Measurements from ENCODE around the gene CASTOR1.
A peak's percentile ranks its signal among the peaks of the same experiment; 100 is the strongest.

CASTOR1 gene

GRCh38 chr22:30263883-30264282 lies 25.4 kb downstream of the CASTOR1 start:
- DNase-seq (ENCODE audit: low spot score): no peak

DNA sequence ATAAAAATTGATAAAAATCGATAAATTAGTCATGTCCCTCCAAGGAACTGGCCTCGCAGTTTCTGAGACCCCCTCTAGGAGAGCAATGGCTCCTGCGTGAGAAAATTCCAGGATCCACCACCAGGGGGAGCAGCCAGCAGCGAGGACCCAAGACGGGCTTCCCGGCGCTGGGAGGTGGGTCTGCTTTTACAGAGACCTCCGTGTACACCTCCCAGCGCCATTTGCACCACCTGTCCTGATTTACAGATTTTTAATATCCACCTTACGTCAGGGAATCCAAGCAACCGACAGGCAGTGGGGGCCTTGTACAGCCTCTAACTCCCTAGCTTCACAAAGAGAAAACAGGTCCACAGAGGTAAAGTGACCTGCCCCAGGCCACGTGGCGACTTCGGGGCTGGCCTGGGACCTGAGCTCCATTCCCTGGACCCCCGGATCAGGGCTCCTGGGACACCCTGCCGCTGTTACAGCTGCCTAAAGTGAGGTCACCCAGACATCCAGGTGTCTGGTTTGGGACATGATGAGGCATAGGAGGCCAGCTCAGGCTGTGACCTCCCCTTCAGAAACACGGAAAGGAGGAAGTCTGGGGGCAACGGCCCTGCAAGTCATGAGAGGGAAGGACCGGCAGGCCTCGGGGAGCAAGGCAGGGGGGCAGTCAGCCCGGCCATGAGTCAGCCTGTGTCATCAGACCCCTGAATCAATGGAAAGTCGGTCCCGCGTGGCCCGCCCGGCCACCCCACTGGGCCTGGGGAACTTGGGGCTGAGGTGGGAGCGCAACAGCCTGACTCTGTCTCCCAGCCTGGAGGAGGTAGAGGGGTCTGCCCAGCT lies 26.2 kb downstream of the CASTOR1 start:
- DNase-seq (ENCODE audit: low spot score): peak; percentile 73

GRCh38 chr22:30262112-30262511 lies 27.2 kb downstream of the CASTOR1 start:
- DNase-seq (ENCODE audit: low spot score): no peak

DNA sequence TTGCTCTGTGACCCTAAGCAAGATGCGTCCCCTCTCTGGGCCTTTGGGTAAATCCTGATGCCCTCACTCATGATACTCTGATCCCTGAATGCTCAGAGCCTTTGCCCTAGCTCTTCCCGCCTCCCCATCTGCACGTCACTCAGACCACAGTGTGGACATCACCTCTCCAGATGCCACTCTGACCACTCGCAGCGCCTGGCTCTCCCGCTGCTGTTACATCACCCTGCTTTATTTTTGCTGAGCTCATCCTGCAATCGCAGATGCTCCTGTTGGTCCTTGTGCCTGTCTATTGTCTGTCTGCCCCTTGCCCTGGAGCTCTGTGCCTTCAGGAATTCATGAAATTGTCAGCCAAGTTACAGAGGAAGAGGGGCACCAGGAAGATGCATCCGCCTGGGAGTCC lies 28.2 kb downstream of the CASTOR1 start:
- no peak for DNase-seq (ENCODE audit: low spot score)

DNA sequence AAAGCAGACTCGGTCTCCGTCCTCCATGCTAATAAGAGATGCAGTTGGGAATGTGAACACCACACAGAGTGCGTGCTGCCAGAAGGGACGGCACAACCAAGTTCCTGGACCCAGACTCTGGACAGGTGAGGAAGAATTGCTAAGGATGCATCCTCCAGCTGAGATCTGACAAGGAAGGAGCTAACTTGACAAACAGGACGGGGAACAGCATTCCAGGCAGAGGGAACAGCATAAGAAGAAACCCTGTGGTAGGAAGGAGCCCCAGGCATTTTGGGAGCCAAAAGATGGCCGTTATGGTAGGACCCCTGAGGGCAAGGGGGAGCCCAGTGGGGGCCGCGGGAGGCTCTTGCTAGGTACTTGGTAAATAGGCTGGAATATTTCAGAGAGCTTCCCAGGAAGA lies 28.6 kb downstream of the CASTOR1 start:
- no peak for DNase-seq (ENCODE audit: low spot score)

GRCh38 chr22:30260276-30260675 lies 29.0 kb downstream of the CASTOR1 start:
- no peak for DNase-seq (ENCODE audit: low spot score)

DNA sequence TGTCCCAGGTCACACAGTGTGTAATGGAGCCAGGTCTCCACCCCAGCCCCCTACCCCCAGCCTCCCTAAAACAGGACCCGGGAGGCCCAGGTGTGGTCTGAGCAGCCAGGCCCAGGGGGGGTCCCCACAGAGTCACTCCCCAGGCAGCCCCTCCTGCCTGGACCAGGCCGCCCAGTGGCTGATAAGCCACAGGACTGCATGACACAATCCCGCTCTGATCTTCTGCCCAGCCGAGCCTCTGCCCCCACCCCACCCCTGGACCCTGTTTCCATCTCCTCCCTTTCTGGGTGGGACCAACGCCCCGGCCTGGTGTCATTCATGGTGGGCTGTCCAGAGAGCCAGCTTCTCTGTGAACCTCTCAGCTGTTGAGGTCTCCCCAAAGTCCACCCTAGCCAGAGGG lies 35.0 kb downstream of the CASTOR1 start:
- no peak for DNase-seq (ENCODE audit: low spot score)

- no peak for DNase-seq (ENCODE audit: low spot score)
Observed at GRCh38 chr22:30253205-30253852, 36.0 kb downstream of the CASTOR1 start.

DNA sequence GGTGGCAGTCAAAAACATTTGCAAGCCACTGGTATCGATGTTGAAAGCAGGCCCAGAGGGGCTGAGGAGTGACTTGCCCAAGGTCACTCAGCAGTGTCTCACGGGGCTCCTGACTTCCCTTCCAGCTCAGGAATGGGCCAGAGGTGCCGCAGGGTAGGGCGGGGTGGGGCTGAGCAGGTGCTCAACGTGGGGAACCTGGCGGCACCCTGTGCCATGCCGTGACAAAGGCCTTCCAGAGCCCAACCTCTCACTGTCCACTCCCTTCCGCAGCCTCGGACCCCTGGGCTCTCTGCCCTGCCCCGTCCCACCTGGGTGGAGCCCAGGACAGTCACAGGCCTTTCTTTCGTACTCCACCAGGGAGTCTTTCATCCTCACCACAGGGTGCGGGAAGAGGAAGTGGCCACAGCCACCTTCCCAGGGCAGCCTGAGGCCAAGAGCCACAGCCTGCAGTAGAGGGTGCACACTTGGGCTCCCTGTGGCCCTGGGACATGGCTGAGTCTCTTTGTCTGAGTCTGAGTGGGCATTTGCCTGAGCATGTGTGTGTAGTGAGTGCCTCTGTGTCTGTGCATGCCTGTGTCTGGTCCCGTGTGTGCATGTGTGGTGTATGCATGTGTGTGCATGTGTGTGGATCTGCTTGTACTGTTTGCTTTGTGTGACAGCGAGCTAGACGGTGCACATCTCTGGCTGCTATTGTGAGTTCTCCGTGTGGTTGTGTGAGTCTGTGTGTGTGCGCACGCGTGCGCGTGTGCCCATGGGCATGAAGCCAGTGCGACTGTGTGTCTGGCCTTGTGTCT lies 36.7 kb downstream of the CASTOR1 start:
- DNase-seq (ENCODE audit: low spot score): no peak

DNA sequence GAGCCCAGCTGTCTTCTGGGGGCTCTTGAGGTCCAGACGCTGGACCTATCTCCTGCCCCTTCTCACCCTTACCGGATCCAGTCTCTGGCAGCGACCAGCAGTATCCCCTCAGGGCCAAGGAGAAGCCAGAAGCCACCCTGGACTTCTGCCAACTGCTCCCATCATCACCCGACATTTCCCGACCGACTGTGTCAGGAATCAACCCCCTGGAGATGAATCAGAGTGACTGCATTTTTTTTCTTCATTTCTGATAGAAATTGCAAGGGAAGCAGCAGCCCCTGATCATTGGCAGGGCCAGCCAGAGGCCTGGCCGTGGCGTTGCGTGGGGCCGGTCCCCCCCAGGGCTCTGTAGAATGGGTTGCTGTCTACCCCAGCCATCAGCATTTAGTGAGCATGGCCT lies 37.6 kb downstream of the CASTOR1 start:
- no peak for DNase-seq (ENCODE audit: low spot score)

DNA sequence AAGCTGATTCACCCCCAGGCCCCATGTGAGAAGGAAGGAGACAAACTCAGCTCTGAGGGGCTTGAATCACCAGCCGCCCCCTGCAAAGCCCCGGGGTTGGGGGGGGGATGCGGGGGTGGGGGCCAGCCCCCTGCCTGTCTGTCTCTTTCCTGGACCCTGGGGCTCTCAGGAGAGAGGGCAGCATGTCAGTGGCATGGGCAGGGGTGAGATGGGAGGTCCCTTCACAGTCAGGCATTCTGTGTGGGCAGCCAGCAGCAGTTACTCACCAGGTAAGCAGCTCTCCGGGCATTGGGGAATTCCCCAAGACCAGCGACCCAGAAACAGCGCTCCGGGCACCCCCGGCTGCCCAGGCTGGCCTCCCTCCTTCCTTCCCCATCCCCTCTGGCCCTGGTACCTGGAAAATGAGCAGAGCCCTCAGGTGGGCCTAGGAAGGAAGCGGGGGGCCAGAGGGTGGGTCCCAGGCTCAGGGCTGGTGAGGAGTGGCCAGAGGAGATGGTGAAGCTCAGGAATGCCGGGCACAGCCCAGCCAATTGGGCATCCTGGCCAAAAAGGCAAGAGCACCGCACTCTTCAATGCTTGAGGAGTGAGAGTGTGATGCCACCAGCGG lies 38.5 kb downstream of the CASTOR1 start:
- no peak for DNase-seq (ENCODE audit: low spot score)

- no peak for DNase-seq (ENCODE audit: low spot score)
Observed at GRCh38 chr22:30250039-30250565, 39.2 kb downstream of the CASTOR1 start.

- no peak for DNase-seq (ENCODE audit: low spot score)
Observed at GRCh38 chr22:30249049-30250038, 40.0 kb downstream of the CASTOR1 start.

- no peak for DNase-seq (ENCODE audit: low spot score)
Observed at GRCh38 chr22:30248484-30248883, 40.8 kb downstream of the CASTOR1 start.

DNA sequence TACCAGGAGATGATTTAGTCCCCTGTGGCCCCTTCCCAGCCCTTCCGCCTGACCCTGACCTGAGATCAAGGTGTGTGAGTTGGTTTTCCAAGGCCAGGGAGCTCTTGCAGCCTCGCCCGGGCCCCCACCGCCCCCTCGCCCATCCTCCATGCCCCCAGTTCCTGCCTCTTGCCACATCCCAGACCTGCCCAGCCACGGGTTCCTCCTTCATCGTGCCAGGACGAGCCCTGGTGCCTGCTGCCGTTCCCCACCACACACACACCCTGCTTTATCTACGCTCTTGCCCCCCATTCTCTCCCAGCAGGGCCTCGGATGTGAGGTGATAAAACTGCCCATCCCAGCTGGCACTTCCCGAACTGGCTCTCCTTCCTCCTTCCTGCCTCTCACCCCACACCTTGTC lies 41.3 kb downstream of the CASTOR1 start:
- DNase-seq (ENCODE audit: low spot score): no peak

GRCh38 chr22:30247561-30247960 lies 41.7 kb downstream of the CASTOR1 start:
- DNase-seq (ENCODE audit: low spot score): no peak

DNA sequence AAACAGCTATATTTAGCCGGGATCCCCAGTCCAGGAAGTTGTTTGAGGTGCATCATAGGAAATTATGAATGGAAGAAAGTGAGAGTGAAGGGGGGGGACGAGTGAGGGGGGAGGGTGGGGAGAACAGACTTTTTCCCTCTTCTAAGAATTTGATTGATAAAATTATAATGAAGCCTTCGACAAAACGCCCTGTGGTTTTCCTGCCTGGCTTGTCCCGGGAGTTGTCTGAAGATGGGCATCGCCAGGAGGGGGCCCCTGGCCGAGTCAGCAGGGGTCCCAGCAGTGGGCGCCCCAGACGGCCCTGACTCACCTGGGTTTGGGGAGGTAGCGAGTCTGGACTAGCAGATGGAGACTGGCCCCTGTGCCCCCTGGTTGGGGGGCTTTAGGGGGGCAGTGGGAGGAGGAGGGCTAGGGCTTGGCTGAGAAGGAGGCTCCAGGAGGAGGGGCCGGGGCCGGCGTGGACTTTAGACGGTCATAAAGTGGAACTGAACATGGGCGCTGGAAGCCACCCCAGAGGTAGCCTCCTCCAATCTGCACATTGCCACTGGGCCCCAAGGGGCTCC lies 42.4 kb downstream of the CASTOR1 start:
- DNase-seq (ENCODE audit: low spot score): no peak

DNA sequence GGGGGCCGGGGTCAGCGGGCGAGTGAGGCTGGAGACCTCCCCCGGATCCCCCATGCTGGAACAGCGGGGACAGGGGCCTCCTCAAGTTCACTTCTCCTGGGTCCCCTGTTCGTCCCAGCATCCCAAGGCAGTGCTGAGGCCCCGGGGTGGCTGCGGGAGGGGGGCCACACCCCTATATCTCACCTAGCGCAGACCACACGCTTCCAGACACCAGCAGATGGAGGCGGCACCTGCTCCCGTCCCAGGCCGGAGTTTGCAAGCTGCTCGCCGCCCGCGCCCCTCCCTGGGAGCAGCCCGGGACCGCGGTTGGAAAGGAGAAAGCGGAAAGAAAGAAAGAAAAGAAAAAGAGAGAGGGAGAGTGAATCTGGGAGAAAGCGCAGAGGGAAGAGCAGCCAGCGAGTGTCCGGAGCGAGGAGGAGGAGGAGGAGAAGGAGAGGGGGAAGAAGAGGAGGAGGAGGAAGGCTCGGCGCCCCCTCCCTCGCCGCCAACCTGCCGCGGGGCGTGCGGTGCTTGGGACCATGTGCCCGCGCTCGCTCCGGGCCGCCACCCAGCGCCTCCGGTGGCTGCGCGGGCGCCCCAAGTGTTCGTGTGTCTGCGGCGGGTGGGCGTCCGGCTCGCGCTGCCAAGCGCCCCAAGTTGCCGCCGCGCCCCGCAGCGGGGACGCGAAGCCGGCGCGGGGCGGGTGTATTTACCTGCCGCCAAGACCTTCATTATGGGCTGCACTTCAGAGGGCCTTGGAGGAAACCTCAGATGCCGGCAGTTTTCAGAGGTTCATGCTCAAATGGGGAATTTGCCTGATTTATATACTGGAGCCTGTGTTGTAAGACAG lies 43.1 kb downstream of the CASTOR1 start, which contains the start of gene LIF:
Gene LIF (minus strand): TSS at position 775 of the 829 bp plus-strand sequence. CDS start 64 bp downstream, at position 711.
- peak; percentile 33 for DNase-seq (ENCODE audit: low spot score)

- no peak for DNase-seq (ENCODE audit: low spot score)
Observed at GRCh38 chr22:30245181-30245984, 43.9 kb downstream of the CASTOR1 start.

All from CD4-positive, alpha-beta T cell treated with Interleukin-15 for 4 hours (primary cell).